ENCODE measurements around the gene MED12. TPM values are rescaled to one million over a fixed set of nuclear protein-coding genes. Genes with fewer than 3 reads are reported as not detected.

Gene MED12
- polyA plus RNA-seq, 3 donors = 2.4 to 17.8 (median 5.0) TPM

DNA sequence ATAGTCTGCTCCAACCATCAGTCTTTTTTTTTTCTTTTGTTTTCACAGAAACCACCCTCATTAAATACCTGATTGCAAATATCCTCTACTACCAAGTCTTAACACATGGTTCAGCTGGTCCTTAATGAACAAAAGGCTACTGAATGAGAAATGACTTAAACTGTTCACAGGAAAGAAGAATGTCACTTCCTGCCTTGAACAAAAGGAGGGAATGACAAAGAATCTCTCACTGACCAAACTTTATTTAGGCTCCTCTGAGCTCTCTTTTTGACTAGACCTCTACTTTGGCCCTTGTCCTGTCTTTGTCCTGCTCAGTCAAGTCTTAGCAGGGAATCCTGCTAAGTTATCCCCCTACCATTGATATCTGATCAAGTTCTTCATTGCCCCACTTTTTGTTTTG, 72.9 kb downstream of the MED12 start:
- TF ChIP-seq, protein P1, sequence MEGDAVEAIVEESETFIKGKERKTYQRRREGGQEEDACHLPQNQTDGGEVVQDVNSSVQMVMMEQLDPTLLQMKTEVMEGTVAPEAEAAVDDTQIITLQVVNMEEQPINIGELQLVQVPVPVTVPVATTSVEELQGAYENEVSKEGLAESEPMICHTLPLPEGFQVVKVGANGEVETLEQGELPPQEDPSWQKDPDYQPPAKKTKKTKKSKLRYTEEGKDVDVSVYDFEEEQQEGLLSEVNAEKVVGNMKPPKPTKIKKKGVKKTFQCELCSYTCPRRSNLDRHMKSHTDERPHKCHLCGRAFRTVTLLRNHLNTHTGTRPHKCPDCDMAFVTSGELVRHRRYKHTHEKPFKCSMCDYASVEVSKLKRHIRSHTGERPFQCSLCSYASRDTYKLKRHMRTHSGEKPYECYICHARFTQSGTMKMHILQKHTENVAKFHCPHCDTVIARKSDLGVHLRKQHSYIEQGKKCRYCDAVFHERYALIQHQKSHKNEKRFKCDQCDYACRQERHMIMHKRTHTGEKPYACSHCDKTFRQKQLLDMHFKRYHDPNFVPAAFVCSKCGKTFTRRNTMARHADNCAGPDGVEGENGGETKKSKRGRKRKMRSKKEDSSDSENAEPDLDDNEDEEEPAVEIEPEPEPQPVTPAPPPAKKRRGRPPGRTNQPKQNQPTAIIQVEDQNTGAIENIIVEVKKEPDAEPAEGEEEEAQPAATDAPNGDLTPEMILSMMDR (IDR thresholded peaks at IDR 0.05) = no peak
- intact Hi-C loops (cut with micrococcal nuclease) = loop anchor here in 1 of 2 donors (10.0 kb wide), 1 partner anchor 64 kb away; the partner anchor contains the start of gene ZMYM3
- no peak overlapping the region for H3K4me3 ChIP-seq (replicated peaks in 1 of 3; ENCODE audit: low read depth in 2 of 3, low read length in 3 of 3)
- Mint-ChIP-seq H3K4me1 (peaks cover 18% of the 10 kb centered on the region), H3K9me3 (peaks cover 0 to 2% (median 0%) of the 10 kb centered on the region in 7 donors), H3K27ac (peak overlapping the region in 4 of 7 donors; percentile 41 to 75 (median 72)), H3K27me3 (ENCODE audit: low read depth in 3 of 3) (no peaks in the 10 kb centered on the region), H3K36me3 (peaks cover 10 to 11% of the 10 kb centered on the region in 2 donors), H3K4me3 (no peak overlapping the region)
- H3K27me3 ChIP-seq (ENCODE audit: control insufficient read depth in 2 of 2, insufficient read depth in 2 of 2, low read length in 2 of 2) = no peaks in the 10 kb centered on the region
- peaks cover 3% of the 10 kb centered on the region for H4K20me1 ChIP-seq (ENCODE audit: insufficient read depth, low read length)
- H3K27ac ChIP-seq (ENCODE audit: low read depth in 1 of 2, low read length in 2 of 2) = peak overlapping the region in 1 of 2 donors; percentile 26
- H3K79me2 ChIP-seq (ENCODE audit: insufficient read depth, low read length) = peaks cover 41% of the 10 kb centered on the region
- H3K4me1 ChIP-seq (ENCODE audit: control insufficient read depth in 1 of 2, insufficient read depth in 2 of 2, low read length in 2 of 2) = peaks cover 3 to 7% of the 10 kb centered on the region in 2 donors
- DNase-seq = no peak
- no peaks in the 10 kb centered on the region for H3K9me3 ChIP-seq (replicated peaks in 1 of 2; ENCODE audit: control insufficient read depth in 1 of 2, insufficient read depth in 1 of 2, low read length in 2 of 2)
- no peak overlapping the region for H2AFZ ChIP-seq (ENCODE audit: insufficient read depth, low read depth, low read length, poor library complexity, severe bottlenecking)
- no peak overlapping the region for H3K4me2 ChIP-seq (replicated peaks; ENCODE audit: extremely low read depth, low read length, poor library complexity, severe bottlenecking)
- no peak overlapping the region for H3K9ac ChIP-seq (ENCODE audit: insufficient read depth, low read length, poor library complexity, severe bottlenecking)
- no peaks in the 10 kb centered on the region for H3K36me3 ChIP-seq (replicated peaks in 1 of 2; ENCODE audit: control insufficient read depth in 1 of 2, insufficient read depth in 2 of 2, low read length in 2 of 2)

Small RNA genes within 50 kb of the gene (small RNA-seq; reads per million reads assigned to genes)
- gene CXorf65 (ENCODE audit: insufficient read length, low read depth) = not detected

Other genes starting within 250 kb of the MED12 start
- gene TEX11, start 209.9 kb upstream of the MED12 start, polyA plus RNA-seq = not detected
- not detected for gene SLC7A3, start 187.5 kb upstream of the MED12 start, polyA plus RNA-seq
- 10 to 100 TPM in 1 of 3 donors, 1 to 10 TPM in 2; 4.2 to 12.9 (median 5.0) TPM for gene SNX12, start 50.3 kb upstream of the MED12 start, polyA plus RNA-seq
- gene FOXO4, start 22.7 kb upstream of the MED12 start, polyA plus RNA-seq = 1 to 10 TPM; 1.4 to 9.2 (median 1.5) TPM
- gene CXorf65, start 11.9 kb upstream of the MED12 start, polyA plus RNA-seq = 1 to 10 TPM in 1 of 3 donors, not detected in 2; 3.8 TPM
- gene IL2RG, start 7.0 kb upstream of the MED12 start, polyA plus RNA-seq = 100 to 1,000 TPM in 1 of 3 donors, 10 to 100 TPM in 2; 48.3 to 105 (median 94.5) TPM
- gene NLGN3, start 26.2 kb downstream of the MED12 start, polyA plus RNA-seq = under 1 TPM in 2 of 3 donors, not detected in 1; 0.05 to 0.80 TPM
- gene GJB1, start 104.6 kb downstream of the MED12 start, polyA plus RNA-seq = not detected
- gene ZMYM3, start 135.5 kb downstream of the MED12 start, polyA plus RNA-seq = 10 to 100 TPM in 1 of 3 donors, 1 to 10 TPM in 2; 3.9 to 13.2 (median 4.8) TPM
- gene NONO, start 165.0 kb downstream of the MED12 start, polyA plus RNA-seq = 100 to 1,000 TPM; 111 to 133 (median 122) TPM
- 1 to 10 TPM in 1 of 3 donors, not detected in 2; 1.2 TPM for gene ITGB1BP2, start 183.2 kb downstream of the MED12 start, polyA plus RNA-seq
- 10 to 100 TPM in 1 of 3 donors, 1 to 10 TPM in 2; 4.0 to 19.7 (median 5.2) TPM for gene TAF1, start 247.8 kb downstream of the MED12 start, polyA plus RNA-seq